GM12891 (cell line): ENCODE results near the gene MAPK1.

Source experiments
- POLR2A ChIP-seq: IDR thresholded peaks from 2 replicates; pipeline ENCODE4 v1.6.1; 2011; ENCODE audit warnings: low read depth, low read length, control low read depth
- POLR2AphosphoS5 ChIP-seq: IDR thresholded peaks from 2 replicates; pipeline ENCODE4 v1.6.1; 2011; ENCODE audit warnings: low read depth, low read length, control low read depth
- SPI1 ChIP-seq: IDR thresholded peaks from 2 replicates; pipeline ENCODE4 v1.6.1; 2011; ENCODE audit warnings: low read depth, low read length, control low read depth
- TAF1 ChIP-seq: IDR thresholded peaks from 2 replicates; pipeline ENCODE4 v1.6.1; 2011; ENCODE audit warnings: low read depth, low read length, control low read depth

GRCh38 chr22:21766691-21767462, 100.6 kb downstream of the MAPK1 start:
- TF ChIP-seq POLR2AphosphoS5 (no peak), POLR2A (no peak), SPI1 (no peak), TAF1 (no peak)
